H9 (cell line): ENCODE data around the gene ANKHD1. TPM values are rescaled to one million over a fixed set of nuclear protein-coding genes. Genes with fewer than 3 reads are reported as not detected.

ENCODE experiments used
- DNase-seq: peaks from one replicate; pipeline ENCODE4 v3.0.0-alpha.2; 2017
- H2AFZ ChIP-seq: one replicate; pipeline ENCODE4 v1.6.1; 2013; ENCODE audit warnings: mild to moderate bottlenecking, low read length, control low read depth, moderate library complexity
- H2AK5ac ChIP-seq: 2 replicates; pipeline ENCODE4 v1.6.1; 2013; ENCODE audit warnings: low read length, control low read depth, mixed read lengths; ENCODE audit not compliant: insufficient read length
- H2BK120ac ChIP-seq: one replicate; pipeline ENCODE4 v1.6.1; 2013; ENCODE audit warnings: low read depth, mild to moderate bottlenecking, low read length, control low read depth, inconsistent platforms; ENCODE audit not compliant: poor library complexity, severe bottlenecking
- H2BK12ac ChIP-seq: 2 replicates; pipeline ENCODE4 v1.6.1; 2013; ENCODE audit warnings: low read length, control low read depth, mixed read lengths, low read depth; ENCODE audit not compliant: insufficient read length
- H2BK15ac ChIP-seq: 2 replicates; pipeline ENCODE4 v1.6.1; 2013; ENCODE audit warnings: low read depth, low read length, control low read depth
- H2BK20ac ChIP-seq: one replicate; pipeline ENCODE4 v1.6.1; 2013; ENCODE audit warnings: low read depth, mild to moderate bottlenecking, low read length, control low read depth, inconsistent platforms; ENCODE audit not compliant: poor library complexity, severe bottlenecking
- H2BK5ac ChIP-seq: 2 replicates; pipeline ENCODE4 v1.6.1; 2013; ENCODE audit warnings: low read length, control low read depth, mixed read lengths; ENCODE audit not compliant: insufficient read length
- H3K14ac ChIP-seq: 2 replicates; pipeline ENCODE4 v1.6.1; 2013; ENCODE audit warnings: low read length, control low read depth; ENCODE audit not compliant: insufficient read depth
- H3K18ac ChIP-seq: 2 replicates; pipeline ENCODE4 v1.6.1; 2013; ENCODE audit warnings: low read depth, mild to moderate bottlenecking, mixed read lengths, low read length, control low read depth; ENCODE audit not compliant: insufficient read length
- H3K23ac ChIP-seq: 2 replicates; pipeline ENCODE4 v1.6.1; 2013; ENCODE audit warnings: low read length, control low read depth, mixed read lengths, low read depth; ENCODE audit not compliant: insufficient read length
- H3K23me2 ChIP-seq: 2 replicates; pipeline ENCODE4 v1.6.1; 2013; ENCODE audit warnings: low read depth, mild to moderate bottlenecking, mixed read lengths, low read length, control low read depth; ENCODE audit not compliant: insufficient read length, poor library complexity, severe bottlenecking
- H3K27ac ChIP-seq: 2 replicates; pipeline ENCODE4 v1.5.1; 2013; ENCODE audit warnings: low read length, control low read depth, mixed read lengths, low read depth; ENCODE audit not compliant: insufficient read length
- H3K27me3 ChIP-seq: 2 replicates; pipeline ENCODE4 v1.6.1; 2013; ENCODE audit warnings: low read length, control low read depth, inconsistent platforms; ENCODE audit not compliant: insufficient read depth
- H3K4ac ChIP-seq: 2 replicates; pipeline ENCODE4 v1.6.1; 2013; ENCODE audit warnings: low read depth, mild to moderate bottlenecking, control low read depth, inconsistent platforms, low read length, moderate library complexity
- H3K4me1 ChIP-seq: 2 replicates; pipeline ENCODE4 v1.6.1; 2013; ENCODE audit warnings: low read length, control low read depth, inconsistent platforms; ENCODE audit not compliant: insufficient read depth
- H3K4me2 ChIP-seq: 2 replicates; pipeline ENCODE4 v1.6.1; 2013; ENCODE audit warnings: low read length, control low read depth, mixed read lengths; ENCODE audit not compliant: insufficient read length, insufficient read depth
- H3K56ac ChIP-seq: 2 replicates; pipeline ENCODE4 v1.6.1; 2013; ENCODE audit warnings: low read depth, mild to moderate bottlenecking, mixed read lengths, low read length, control low read depth; ENCODE audit not compliant: insufficient read length
- H3K79me1 ChIP-seq: 2 replicates; pipeline ENCODE4 v1.6.1; 2013; ENCODE audit warnings: low read depth, mild to moderate bottlenecking, moderate library complexity, low read length, control low read depth, inconsistent platforms; ENCODE audit not compliant: insufficient read depth, poor library complexity, severe bottlenecking
- H3K79me2 ChIP-seq: 2 replicates; pipeline ENCODE4 v1.6.1; 2013; ENCODE audit warnings: low read length, control low read depth, inconsistent platforms; ENCODE audit not compliant: insufficient read depth
- H3K9ac ChIP-seq: 2 replicates; pipeline ENCODE4 v1.6.1; 2013; ENCODE audit warnings: low read length, control low read depth, mixed read lengths; ENCODE audit not compliant: insufficient read length; ENCODE audit errors: extremely low read depth
- H3K9me3 ChIP-seq: one replicate; pipeline ENCODE4 v1.6.1; 2013; ENCODE audit warnings: low read depth, low read length, inconsistent platforms; ENCODE audit not compliant: control insufficient read depth
- H3T11ph ChIP-seq: one replicate; pipeline ENCODE4 v1.6.1; 2013; ENCODE audit warnings: mild to moderate bottlenecking, low read length, control low read depth, inconsistent platforms
- H4K20me1 ChIP-seq: one replicate; pipeline ENCODE4 v1.6.1; 2013; ENCODE audit not compliant: control insufficient read depth, insufficient read length, insufficient read depth
- H4K5ac ChIP-seq: 2 replicates; pipeline ENCODE4 v1.6.1; 2013; ENCODE audit warnings: low read depth, mild to moderate bottlenecking, mixed read lengths, low read length, control low read depth; ENCODE audit not compliant: insufficient read length
- H4K8ac ChIP-seq: replicated peaks from 2 replicates; pipeline ENCODE4 v1.6.1; 2013; ENCODE audit warnings: low read length, control low read depth, mixed read lengths, low read depth; ENCODE audit not compliant: insufficient read length
- H4K91ac ChIP-seq: 2 replicates; pipeline ENCODE4 v1.6.1; 2013; ENCODE audit warnings: low read depth, mild to moderate bottlenecking, moderate library complexity, mixed read lengths, low read length, control low read depth; ENCODE audit not compliant: insufficient read length
- H3K27ac Mint-ChIP-seq, 3 experiments: 2 replicates in 2 of 3; 3 replicates in 1 of 3; pipeline ENCODE4 v1.8.0; 2020 to 2021; ENCODE audit warnings: mixed read lengths in 3 of 3, mild to moderate bottlenecking in 1 of 3, moderate library complexity in 1 of 3
- H3K27me3 Mint-ChIP-seq: 2 replicates; pipeline ENCODE4 v1.8.0; 2021; ENCODE audit warnings: low read depth, mild to moderate bottlenecking, moderate library complexity, mixed read lengths
- H3K36me3 Mint-ChIP-seq, 3 experiments: 2 replicates in 2 of 3; 3 replicates in 1 of 3; pipeline ENCODE4 v1.8.0; 2020 to 2021; ENCODE audit warnings: low read depth in 3 of 3, mixed read lengths in 3 of 3; ENCODE audit not compliant: insufficient read depth in 1 of 3
- H3K4me1 Mint-ChIP-seq, 2 experiments: 2 replicates each; pipeline ENCODE4 v1.8.0; 2020; ENCODE audit warnings: mixed read lengths in 2 of 2
- H3K4me3 Mint-ChIP-seq, 2 experiments: 2 replicates in 1 of 2; 3 replicates in 1 of 2; pipeline ENCODE4 v1.8.0; 2020 to 2021; ENCODE audit warnings: mild to moderate bottlenecking in 2 of 2, mixed read lengths in 2 of 2, moderate library complexity in 1 of 2
- H3K9me3 Mint-ChIP-seq, 2 experiments: 2 replicates in 1 of 2; 3 replicates in 1 of 2; pipeline ENCODE4 v1.8.0; 2020; ENCODE audit warnings: mild to moderate bottlenecking in 2 of 2, mixed read lengths in 2 of 2, moderate library complexity in 1 of 2
- CTCF ChIP-seq: fragments of 200-600 bp; sonication (generic); conservative IDR thresholded peaks from 3 replicates; pipeline ENCODE4 v1.8.0; 2021; ENCODE audit warnings: antibody characterized with exemption, mild to moderate bottlenecking
- WGBS: extraction: QIAGEN DNeasy Blood & Tissue Kit; methylation state at CpG from one replicate; pipeline ENCODE4 v1.1.7; 2013; ENCODE audit warnings: missing lambda C conversion rate, low lambda C conversion rate, mixed read lengths; ENCODE audit not compliant: insufficient read length; ENCODE audit errors: extremely low coverage; 5-methylcytosine and 5-hydroxymethylcytosine counted together
- total RNA-seq: library from RNA; stranded (reverse); gene quantifications from 2 replicates; pipeline ENCODE4 v1.2.1, GENCODE V29; 2021

ANKHD1 gene
- total RNA-seq, 1 experiment from 2014 or later, result 105 TPM

- Mint-ChIP-seq H3K27ac (no peak overlapping the region), H3K27me3 (no peaks in the 10 kb centered on the region), H3K9me3 (no peaks in the 10 kb centered on the region; a peak in 1 of 5 replicates), H3K36me3 (peaks cover 24 to 69% (median 63%) of the 10 kb centered on the region in 3 experiments; a peak in 6 of 7 replicates), H3K4me1 (no peaks in the 10 kb centered on the region), H3K4me3 (no peak overlapping the region)
- no peak overlapping the region for H3K4me2 ChIP-seq
- H3K23ac ChIP-seq, result no peak overlapping the region
- no peaks in the 10 kb centered on the region for H3K79me2 ChIP-seq
- no peaks in the 10 kb centered on the region for H3K79me1 ChIP-seq
- WGBS, result no CpG with 5 or more reads among the region's 1 CpG
- H3K14ac ChIP-seq, result no peak overlapping the region
- H2BK120ac ChIP-seq, result no peak overlapping the region
- no peak overlapping the region for H2BK15ac ChIP-seq
- H4K91ac ChIP-seq, result no peak overlapping the region
- H4K5ac ChIP-seq, result no peak overlapping the region
- H3K9me3 ChIP-seq, result no peaks in the 10 kb centered on the region
- H4K20me1 ChIP-seq, result no peaks in the 10 kb centered on the region
- H3K18ac ChIP-seq, result no peak overlapping the region
- no peaks in the 10 kb centered on the region for H3K27me3 ChIP-seq
- H3K4me1 ChIP-seq, result no peaks in the 10 kb centered on the region
- no peak overlapping the region for H4K8ac ChIP-seq
- H3T11ph ChIP-seq, result no peak overlapping the region
- H3K4ac ChIP-seq, result no peak overlapping the region
- no peak overlapping the region for H2AK5ac ChIP-seq
- H2AFZ ChIP-seq, result no peak overlapping the region
- H2BK20ac ChIP-seq, result no peak overlapping the region
- H2BK12ac ChIP-seq, result no peak overlapping the region
- no peak for DNase-seq
- TF ChIP-seq CTCF, result no peak
- no peak overlapping the region for H3K27ac ChIP-seq
- no peak overlapping the region for H3K9ac ChIP-seq
- no peak overlapping the region for H3K56ac ChIP-seq
- no peak overlapping the region for H2BK5ac ChIP-seq
- H3K23me2 ChIP-seq, result no peaks in the 10 kb centered on the region
Measured at GRCh38 chr5:140540227-140540626, 138.6 kb downstream of the ANKHD1 start.
